Spinal cord (tissue), 10 donors: ENCODE results near the gene ARHGAP30. TPM values are rescaled to one million over a fixed set of nuclear protein-coding genes. Genes with fewer than 3 reads are reported as not detected.
A peak's percentile ranks its signal among the peaks of the same experiment; 100 is the strongest.

ENCODE experiments used
- DNase-seq, 6 donors: peaks; one replicate each; pipeline versions ENCODE4 v3.0.0 to v3.0.0-alpha.2; 2013 to 2015; ENCODE audit warnings: low spot score in 6 of 6, low read depth in 4 of 6
- H3K27ac ChIP-seq: one replicate; pipeline ENCODE4 v1.5.1; 2013; ENCODE audit warnings: low read depth, low read length, control low read depth
- H3K27me3 ChIP-seq: one replicate; pipeline ENCODE4 v1.6.1; 2013; ENCODE audit warnings: low read length; ENCODE audit not compliant: control insufficient read depth, insufficient read depth
- H3K36me3 ChIP-seq: one replicate; pipeline ENCODE4 v1.6.1; 2013; ENCODE audit warnings: low read length; ENCODE audit not compliant: control insufficient read depth, insufficient read depth
- H3K4me1 ChIP-seq: one replicate; pipeline ENCODE4 v1.6.1; 2013; ENCODE audit warnings: low read length; ENCODE audit not compliant: control insufficient read depth, insufficient read depth
- H3K4me3 ChIP-seq: one replicate; pipeline ENCODE4 v1.5.1; 2013; ENCODE audit warnings: low read depth, low read length, control low read depth
- H3K9me3 ChIP-seq: one replicate; pipeline ENCODE4 v1.6.1; 2013; ENCODE audit warnings: low read length; ENCODE audit not compliant: control insufficient read depth, insufficient read depth
- WGBS: methylation state at CpG from one replicate; pipeline ENCODE4 v1.1.5; 2013; ENCODE audit warnings: missing lambda C conversion rate; ENCODE audit not compliant: insufficient coverage; 5-methylcytosine and 5-hydroxymethylcytosine counted together
- polyA plus RNA-seq, 2 donors: library from polyadenylated mRNA; unstranded; fragments of 120-200 nt; gene quantifications; one replicate each; pipeline ENCODE4 v1.2.1, GENCODE V29; 2013; ENCODE audit not compliant: insufficient read length in 2 of 2
- total RNA-seq, 2 donors: library from RNA; depleted of rRNA in 1 of 2; stranded (reverse); fragments of 120-200 nt in 1 of 2; fragments of >200 nt in 1 of 2; gene quantifications; one replicate each; pipeline versions ENCODE4 v1.2.3 to v1.2.4, GENCODE V29; 2013 to 2014
- donor health status: healthy.

Gene ARHGAP30
- total and polyA plus RNA-seq, 4 donors, result 2.1 to 4.2 (median 2.8) TPM

- no peaks in the 10 kb centered on the region for H3K27me3 ChIP-seq
- H3K4me1 ChIP-seq, result peaks cover 3% of the 10 kb centered on the region
- no peak for DNase-seq
- no peaks in the 10 kb centered on the region for H3K9me3 ChIP-seq
- WGBS, result 93% methylated on average over 7 of the region's 7 CpGs
- no peaks in the 10 kb centered on the region for H3K36me3 ChIP-seq
- no peak overlapping the region for H3K4me3 ChIP-seq
- H3K27ac ChIP-seq, result no peak overlapping the region
These were observed 60.0 kb downstream of the ARHGAP30 start for GRCh38 chr1:161009602-161010211.

GRCh38 chr1:161008869-161009510 is 60.7 kb downstream of the ARHGAP30 start:
- 76% methylated on average over 2 of the region's 4 CpGs for WGBS
- peaks cover 3% of the 10 kb centered on the region for H3K4me1 ChIP-seq
- no peaks in the 10 kb centered on the region for H3K9me3 ChIP-seq
- H3K36me3 ChIP-seq, result no peaks in the 10 kb centered on the region
- H3K27ac ChIP-seq, result no peak overlapping the region
- no peak for DNase-seq
- no peaks in the 10 kb centered on the region for H3K27me3 ChIP-seq
- H3K4me3 ChIP-seq, result no peak overlapping the region

GRCh38 chr1:161007369-161007768 is 62.3 kb downstream of the ARHGAP30 start:
- no CpG with 5 or more reads among the region's 2 CpGs for WGBS
- Histone ChIP-seq H3K27me3 (no peaks in the 10 kb centered on the region), H3K9me3 (no peaks in the 10 kb centered on the region), H3K4me1 (no peaks in the 10 kb centered on the region), H3K4me3 (no peak overlapping the region), H3K36me3 (no peaks in the 10 kb centered on the region), H3K27ac (no peak overlapping the region)
- no peak for DNase-seq

DNA sequence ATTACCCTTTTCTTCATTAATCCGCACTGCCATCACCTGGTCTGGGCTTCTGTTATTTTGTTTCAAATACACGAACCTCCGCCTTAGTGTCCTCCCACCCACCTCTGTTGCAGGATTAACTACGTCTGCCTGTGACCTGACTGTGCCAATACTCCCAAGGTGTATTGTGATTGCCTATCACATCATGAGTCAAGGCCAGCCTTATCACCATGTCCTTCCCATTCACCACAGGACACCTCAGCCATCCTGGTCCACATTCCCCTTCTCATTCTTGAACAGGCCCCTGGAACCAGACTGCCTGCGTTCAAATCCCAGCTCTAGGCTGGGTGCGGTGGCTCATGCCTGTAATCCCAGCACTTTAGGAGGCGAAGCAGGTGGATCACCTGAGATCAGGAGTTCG is 63.1 kb downstream of the ARHGAP30 start:
- H3K9me3 ChIP-seq, result no peaks in the 10 kb centered on the region
- H3K27me3 ChIP-seq, result no peaks in the 10 kb centered on the region
- H3K4me1 ChIP-seq, result no peaks in the 10 kb centered on the region
- H3K4me3 ChIP-seq, result no peak overlapping the region
- 95% methylated on average over 6 of the region's 8 CpGs for WGBS
- DNase-seq, result no peak
- no peak overlapping the region for H3K27ac ChIP-seq
- no peaks in the 10 kb centered on the region for H3K36me3 ChIP-seq

GRCh38 chr1:161001525-161001924 is 68.2 kb downstream of the ARHGAP30 start:
- H3K36me3 ChIP-seq, result peaks cover 11% of the 10 kb centered on the region
- no peak overlapping the region for H3K4me3 ChIP-seq
- H3K27ac ChIP-seq, result no peak overlapping the region
- DNase-seq, result peak in 1 of 6 donors; percentile 49
- no peaks in the 10 kb centered on the region for H3K27me3 ChIP-seq
- H3K4me1 ChIP-seq, result peaks cover 6% of the 10 kb centered on the region
- no peaks in the 10 kb centered on the region for H3K9me3 ChIP-seq
- 80% methylated on average over 5 of the region's 5 CpGs for WGBS

- Histone ChIP-seq H3K4me1 (peaks cover 6% of the 10 kb centered on the region), H3K27me3 (no peaks in the 10 kb centered on the region), H3K9me3 (no peaks in the 10 kb centered on the region), H3K36me3 (peaks cover 11% of the 10 kb centered on the region), H3K27ac (no peak overlapping the region), H3K4me3 (no peak overlapping the region)
- DNase-seq, result no peak
- WGBS, result 84% methylated on average over 7 of the region's 11 CpGs
These were observed 68.8 kb downstream of the ARHGAP30 start for GRCh38 chr1:161000736-161001480.

- no peak for DNase-seq
- WGBS, result 95% methylated on average over 5 of the region's 5 CpGs
- Histone ChIP-seq H3K27ac (no peak overlapping the region), H3K9me3 (no peaks in the 10 kb centered on the region), H3K4me3 (no peak overlapping the region), H3K36me3 (peaks cover 11% of the 10 kb centered on the region), H3K27me3 (no peaks in the 10 kb centered on the region), H3K4me1 (peaks cover 6% of the 10 kb centered on the region)
These were observed 70.3 kb downstream of the ARHGAP30 start for GRCh38 chr1:160999376-160999775.

GRCh38 chr1:160997323-160998038 is 72.2 kb downstream of the ARHGAP30 start:
- peak in 2 of 6 donors; percentile 34 to 65 for DNase-seq
- Histone ChIP-seq H3K4me1 (peaks cover 6% of the 10 kb centered on the region), H3K27ac (no peak overlapping the region)

More at GRCh38 chr1:160997323-160998038, 72.2 kb downstream of the ARHGAP30 start:
- WGBS, result 89% methylated on average over 1 of the region's 1 CpG
- Histone ChIP-seq H3K9me3 (no peaks in the 10 kb centered on the region), H3K27me3 (no peaks in the 10 kb centered on the region), H3K36me3 (peaks cover 11% of the 10 kb centered on the region), H3K4me3 (no peak overlapping the region)
